Epithelial cell of proximal tubule (primary cell): Measurements from ENCODE around the gene PPP1R1A. TPM values are rescaled to one million over a fixed set of nuclear protein-coding genes. Genes with fewer than 3 reads are reported as not detected.

Experiments
- DNase-seq: peaks from one replicate; pipeline ENCODE4 v3.0.0-alpha.2; 2011; ENCODE audit warnings: low read depth
- H3K4me3 ChIP-seq: 2 replicates; pipeline ENCODE4 v1.5.1; 2011; ENCODE audit warnings: low read depth, mild to moderate bottlenecking, low read length
- total RNA-seq: library from RNA; depleted of rRNA; stranded (reverse); fragments of >200 nt; gene quantifications from 2 replicates; pipeline ENCODE4 v1.2.3, GENCODE V29; 2015
- TF ChIP-seq, protein P1 (sequence below): conservative IDR thresholded peaks from 2 replicates; pipeline ENCODE4 v1.5.1; 2012; ENCODE audit warnings: low read depth, mild to moderate bottlenecking, low read length

The PPP1R1A gene
- total RNA-seq, 1 donor from 2014 or later, result 11.1 TPM

DNA sequence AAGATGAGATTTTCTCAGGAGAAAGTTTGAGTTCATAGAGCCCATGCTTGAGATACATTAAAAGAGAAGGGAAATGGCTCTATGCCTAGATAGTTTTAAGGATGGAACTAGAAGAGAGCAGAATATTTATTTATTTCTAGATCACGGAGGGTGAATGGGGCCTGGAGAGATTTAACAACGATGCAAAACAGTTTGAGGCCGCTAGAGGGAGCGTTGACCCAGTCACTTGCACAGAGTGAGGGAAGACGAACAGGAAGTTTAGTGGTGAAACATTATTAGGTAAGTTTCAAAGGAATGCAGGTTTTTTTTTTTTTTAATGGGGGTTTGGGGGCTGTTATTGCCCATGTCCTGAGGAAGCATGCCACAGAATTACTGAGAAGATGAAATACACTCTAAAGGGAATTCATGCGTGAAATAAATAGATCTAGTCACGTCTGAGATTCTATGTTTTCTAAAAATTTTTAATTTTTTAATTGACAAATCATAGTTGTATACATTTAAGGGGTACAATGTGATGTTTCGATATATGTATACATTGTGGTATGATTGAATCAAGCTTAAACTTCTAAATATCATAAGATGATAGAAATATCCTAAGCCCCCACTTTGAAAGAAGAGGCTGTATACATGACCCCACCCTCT, 14.8 kb upstream of the PPP1R1A start:
- DNase-seq, result no peak
- TF ChIP-seq, protein P1, sequence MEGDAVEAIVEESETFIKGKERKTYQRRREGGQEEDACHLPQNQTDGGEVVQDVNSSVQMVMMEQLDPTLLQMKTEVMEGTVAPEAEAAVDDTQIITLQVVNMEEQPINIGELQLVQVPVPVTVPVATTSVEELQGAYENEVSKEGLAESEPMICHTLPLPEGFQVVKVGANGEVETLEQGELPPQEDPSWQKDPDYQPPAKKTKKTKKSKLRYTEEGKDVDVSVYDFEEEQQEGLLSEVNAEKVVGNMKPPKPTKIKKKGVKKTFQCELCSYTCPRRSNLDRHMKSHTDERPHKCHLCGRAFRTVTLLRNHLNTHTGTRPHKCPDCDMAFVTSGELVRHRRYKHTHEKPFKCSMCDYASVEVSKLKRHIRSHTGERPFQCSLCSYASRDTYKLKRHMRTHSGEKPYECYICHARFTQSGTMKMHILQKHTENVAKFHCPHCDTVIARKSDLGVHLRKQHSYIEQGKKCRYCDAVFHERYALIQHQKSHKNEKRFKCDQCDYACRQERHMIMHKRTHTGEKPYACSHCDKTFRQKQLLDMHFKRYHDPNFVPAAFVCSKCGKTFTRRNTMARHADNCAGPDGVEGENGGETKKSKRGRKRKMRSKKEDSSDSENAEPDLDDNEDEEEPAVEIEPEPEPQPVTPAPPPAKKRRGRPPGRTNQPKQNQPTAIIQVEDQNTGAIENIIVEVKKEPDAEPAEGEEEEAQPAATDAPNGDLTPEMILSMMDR, result peak; percentile 89
- no peak overlapping the region for H3K4me3 ChIP-seq

DNA sequence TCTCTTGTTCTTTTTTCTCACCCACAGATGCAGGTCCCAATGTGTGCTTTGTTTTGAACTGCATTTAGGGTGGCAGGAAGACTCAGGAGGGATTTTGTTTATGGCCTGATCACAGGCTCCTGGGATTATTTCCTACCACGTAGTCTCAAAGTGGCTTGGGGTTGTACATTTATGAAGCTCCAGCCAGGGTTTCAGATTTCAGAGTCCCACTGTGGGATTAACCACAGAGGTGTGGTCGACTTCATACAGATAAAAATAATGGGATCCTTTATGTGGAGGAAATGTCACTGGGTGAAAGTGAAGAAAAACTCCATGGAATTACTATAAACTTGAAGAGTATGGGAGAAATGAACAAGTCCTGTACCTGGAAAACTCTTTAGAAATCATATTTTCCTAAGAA, 14.2 kb upstream of the PPP1R1A start:
- TF ChIP-seq, protein P1, result no peak
- DNase-seq, result no peak
- no peak overlapping the region for H3K4me3 ChIP-seq

DNA sequence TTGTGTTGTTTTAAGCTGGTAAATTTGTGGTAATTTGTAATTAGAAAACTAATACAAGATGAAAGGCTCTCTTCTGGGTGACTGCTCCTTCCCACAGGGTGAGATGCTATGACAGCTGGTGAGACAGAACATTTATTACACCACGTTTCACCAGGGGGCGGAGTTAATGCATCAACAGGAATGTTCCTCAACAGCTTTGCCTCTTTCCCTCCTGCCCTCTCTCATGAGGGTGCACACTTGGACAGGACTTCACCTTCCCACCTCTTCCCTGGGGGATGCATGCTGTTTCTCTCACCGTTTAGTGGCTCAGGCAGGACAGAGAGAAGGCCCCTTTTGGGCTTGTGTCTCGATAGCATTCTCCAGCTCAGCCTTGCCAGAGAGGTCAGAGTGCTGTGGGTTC, 13.4 kb upstream of the PPP1R1A start:
- no peak overlapping the region for H3K4me3 ChIP-seq
- no peak for DNase-seq
- TF ChIP-seq, protein P1, result no peak

DNA sequence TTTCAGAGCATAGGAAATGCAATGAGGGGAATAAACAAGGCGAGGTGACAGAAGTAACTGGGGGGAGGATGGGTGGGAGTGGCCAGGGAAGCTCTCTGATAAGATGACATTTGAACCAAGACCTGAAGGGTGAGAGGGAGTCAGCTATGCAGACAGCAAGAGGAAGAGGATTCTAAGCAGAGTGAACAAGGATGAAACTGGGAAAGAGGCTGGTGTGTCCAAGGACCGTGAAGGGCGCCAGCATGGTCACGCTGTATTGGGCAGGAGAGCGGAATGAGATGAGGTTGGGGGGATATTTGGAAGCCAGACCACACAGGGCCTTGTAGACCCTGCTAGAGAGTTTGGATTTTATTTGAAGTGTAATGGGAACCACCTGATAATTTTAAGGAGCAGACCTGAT, 10.5 kb upstream of the PPP1R1A start:
- no peak for DNase-seq
- TF ChIP-seq, protein P1, result no peak
- H3K4me3 ChIP-seq, result no peak overlapping the region

DNA sequence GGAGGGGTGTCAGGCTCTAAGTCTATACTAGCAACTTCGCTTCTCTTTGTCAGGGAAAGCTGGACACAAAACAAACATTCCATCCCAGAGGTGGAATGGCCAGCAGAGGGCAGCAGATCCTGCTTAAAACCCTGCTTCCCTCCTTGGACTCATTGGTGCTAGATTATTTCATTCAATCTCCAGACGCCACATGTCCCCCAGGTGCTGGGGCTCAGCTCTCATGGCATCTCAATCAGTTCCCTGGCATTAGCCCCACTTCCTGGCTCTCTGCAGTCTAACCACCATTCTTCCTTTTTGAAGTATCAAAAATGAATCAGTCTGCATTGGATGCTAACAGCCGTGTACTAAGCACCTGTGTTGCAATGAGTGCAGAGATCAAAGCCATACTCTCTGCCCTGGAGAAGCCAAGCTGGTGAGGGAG, 8.1 kb upstream of the PPP1R1A start:
- no peak overlapping the region for H3K4me3 ChIP-seq
- TF ChIP-seq, protein P1, result peak; percentile 95
- DNase-seq, result no peak

DNA sequence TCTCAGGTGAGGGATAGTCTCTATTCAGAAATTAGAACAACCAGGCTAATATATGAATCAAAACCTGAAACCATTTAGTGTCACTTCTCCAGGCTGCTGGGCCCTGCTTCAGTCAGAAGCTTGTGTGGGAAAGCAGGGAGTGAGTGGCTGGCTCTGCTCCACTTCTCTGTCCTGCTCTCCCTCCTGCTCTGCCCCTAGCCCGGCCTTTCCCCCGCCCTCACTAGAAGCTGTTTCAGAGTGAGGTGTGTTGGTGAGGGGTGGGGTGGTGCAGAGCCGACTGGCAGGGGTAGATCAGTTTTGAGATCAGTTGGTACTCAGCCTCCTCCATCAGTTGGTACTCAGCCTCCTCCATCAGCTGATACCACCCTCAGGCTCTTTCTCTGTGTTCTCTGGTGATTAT, 7.0 kb upstream of the PPP1R1A start:
- DNase-seq, result no peak
- TF ChIP-seq, protein P1, result no peak
- H3K4me3 ChIP-seq, result no peak overlapping the region

DNA sequence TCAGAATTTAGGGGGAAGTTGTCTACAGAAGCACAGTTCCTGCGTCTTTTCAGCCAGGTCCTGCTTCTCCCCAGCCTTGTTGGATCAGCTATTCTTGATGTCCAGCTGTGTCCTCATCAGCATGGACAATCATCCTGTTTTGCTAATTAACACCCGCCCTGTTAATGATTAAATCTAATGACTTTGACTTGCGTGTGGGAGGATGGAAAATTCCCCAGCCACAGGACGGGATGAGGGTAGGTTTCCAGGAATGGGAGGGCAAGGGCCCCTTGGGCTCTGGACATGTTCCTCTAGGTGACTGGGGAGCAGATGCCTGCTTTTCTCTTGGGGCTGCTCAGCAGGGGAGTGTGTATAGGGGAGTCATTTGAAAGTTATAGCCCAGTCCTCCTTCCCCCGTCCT, 5.3 kb upstream of the PPP1R1A start:
- TF ChIP-seq, protein P1, result no peak
- H3K4me3 ChIP-seq, result no peak overlapping the region
- DNase-seq, result peak; percentile 73
